Measurements from ENCODE around the gene TSPEAR.

The TSPEAR gene

DNA sequence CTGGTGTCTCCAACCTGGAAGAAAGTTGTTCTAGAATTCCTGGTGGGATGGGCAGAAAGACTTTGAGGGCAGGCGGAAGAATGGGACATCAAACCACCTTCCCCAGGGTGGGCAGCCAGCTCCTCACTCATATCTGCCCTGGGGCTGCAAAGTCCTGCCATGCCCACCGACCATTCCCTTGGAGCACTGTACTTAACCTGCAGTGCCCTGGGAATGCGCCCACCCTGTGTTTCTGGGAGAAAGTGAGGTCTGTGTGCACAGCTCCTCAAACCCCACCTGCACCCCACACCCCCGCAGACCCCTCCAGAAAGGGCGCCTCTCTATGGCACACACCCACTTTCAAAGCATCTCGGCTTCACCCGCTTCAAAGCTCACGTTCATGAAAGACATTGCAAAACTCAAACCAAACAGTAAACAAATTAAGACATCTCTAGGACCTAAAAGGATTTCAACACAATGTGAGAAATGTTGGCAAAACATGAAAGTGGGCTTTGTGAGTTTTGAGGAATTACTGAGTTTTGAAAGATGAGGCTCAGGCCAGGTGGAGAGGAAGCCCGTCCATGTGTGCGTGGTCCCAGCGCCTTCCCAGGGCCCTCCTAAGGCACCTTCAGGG, 196.5 kb downstream of the TSPEAR start:
- no peaks in the 10 kb centered on the region for H3K4me1 Mint-ChIP-seq (ENCODE audit: low read depth)
- no peaks in the 10 kb centered on the region for H3K36me3 Mint-ChIP-seq (ENCODE audit: low read depth)
- no peaks in the 10 kb centered on the region for H3K9me3 Mint-ChIP-seq
- DNase-seq (ENCODE audit: low spot score), result no peak
- no peaks in the 10 kb centered on the region for H3K27me3 Mint-ChIP-seq (ENCODE audit: low read depth)
- no peak overlapping the region for H3K4me3 Mint-ChIP-seq
- no peak overlapping the region for H3K27ac Mint-ChIP-seq

DNA sequence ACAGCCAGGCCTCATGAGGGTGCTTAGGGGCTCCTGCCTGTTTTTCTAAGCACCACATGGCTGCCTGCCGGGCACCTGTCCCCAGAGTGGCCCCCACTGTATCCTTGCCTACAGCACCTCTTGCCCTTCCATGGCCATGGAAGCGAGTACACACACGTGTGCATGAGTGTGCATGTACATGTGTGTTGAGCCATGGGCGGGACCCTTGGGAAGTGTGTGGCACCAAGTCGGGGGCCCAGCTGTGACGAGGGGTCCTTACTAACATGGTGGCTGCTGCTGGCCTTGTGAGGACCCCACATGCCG, 197.2 kb downstream of the TSPEAR start:
- Mint-ChIP-seq H3K4me1 (ENCODE audit: low read depth) (no peaks in the 10 kb centered on the region), H3K27ac (no peak overlapping the region), H3K9me3 (no peaks in the 10 kb centered on the region), H3K36me3 (ENCODE audit: low read depth) (no peaks in the 10 kb centered on the region), H3K27me3 (ENCODE audit: low read depth) (no peaks in the 10 kb centered on the region), H3K4me3 (no peak overlapping the region)
- DNase-seq (ENCODE audit: low spot score), result no peak

DNA sequence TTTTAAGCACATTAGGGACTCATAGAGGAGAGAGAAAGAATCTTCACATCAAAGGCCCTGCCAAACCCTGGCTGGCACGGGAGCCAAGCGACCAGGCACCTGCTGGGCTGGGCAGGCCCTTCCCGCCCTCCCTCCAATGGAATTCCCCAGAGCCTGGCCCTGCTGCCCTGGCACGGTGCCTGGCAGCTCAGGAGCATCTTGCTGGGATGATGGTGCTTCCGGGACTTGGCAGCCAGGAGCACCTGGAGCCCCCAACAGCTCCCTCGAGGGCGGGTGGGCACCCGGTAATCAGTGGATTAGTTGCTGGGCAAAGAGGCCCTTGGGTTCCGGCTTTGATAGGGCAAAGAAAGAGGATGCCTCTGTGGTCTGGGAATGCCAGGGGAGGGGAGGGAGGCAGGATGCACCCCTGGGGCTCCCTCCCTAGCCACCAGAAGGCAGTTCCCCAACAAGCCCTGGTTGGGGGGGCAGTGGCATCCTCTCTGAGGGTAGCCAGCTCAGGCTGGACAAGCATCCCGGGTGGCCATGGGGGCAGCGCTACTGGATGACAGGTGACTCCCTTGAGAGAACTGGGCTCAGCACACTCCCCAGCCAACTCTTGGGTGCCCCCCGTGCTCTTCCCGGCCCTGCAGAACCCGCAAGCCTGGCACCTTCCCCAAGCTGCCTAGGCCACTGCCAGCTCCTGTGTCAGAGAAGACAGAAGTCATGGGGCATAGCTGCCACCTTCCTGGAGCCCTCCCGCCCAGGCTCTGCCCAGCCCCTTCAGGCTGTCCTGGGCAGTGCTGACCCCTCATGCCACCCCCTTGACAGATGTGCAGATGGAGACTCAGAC, 197.8 kb downstream of the TSPEAR start:
- Mint-ChIP-seq H3K9me3 (no peaks in the 10 kb centered on the region), H3K36me3 (ENCODE audit: low read depth) (no peaks in the 10 kb centered on the region), H3K4me3 (no peak overlapping the region), H3K27me3 (ENCODE audit: low read depth) (no peaks in the 10 kb centered on the region), H3K4me1 (ENCODE audit: low read depth) (no peaks in the 10 kb centered on the region), H3K27ac (no peak overlapping the region)
- DNase-seq (ENCODE audit: low spot score), result no peak

DNA sequence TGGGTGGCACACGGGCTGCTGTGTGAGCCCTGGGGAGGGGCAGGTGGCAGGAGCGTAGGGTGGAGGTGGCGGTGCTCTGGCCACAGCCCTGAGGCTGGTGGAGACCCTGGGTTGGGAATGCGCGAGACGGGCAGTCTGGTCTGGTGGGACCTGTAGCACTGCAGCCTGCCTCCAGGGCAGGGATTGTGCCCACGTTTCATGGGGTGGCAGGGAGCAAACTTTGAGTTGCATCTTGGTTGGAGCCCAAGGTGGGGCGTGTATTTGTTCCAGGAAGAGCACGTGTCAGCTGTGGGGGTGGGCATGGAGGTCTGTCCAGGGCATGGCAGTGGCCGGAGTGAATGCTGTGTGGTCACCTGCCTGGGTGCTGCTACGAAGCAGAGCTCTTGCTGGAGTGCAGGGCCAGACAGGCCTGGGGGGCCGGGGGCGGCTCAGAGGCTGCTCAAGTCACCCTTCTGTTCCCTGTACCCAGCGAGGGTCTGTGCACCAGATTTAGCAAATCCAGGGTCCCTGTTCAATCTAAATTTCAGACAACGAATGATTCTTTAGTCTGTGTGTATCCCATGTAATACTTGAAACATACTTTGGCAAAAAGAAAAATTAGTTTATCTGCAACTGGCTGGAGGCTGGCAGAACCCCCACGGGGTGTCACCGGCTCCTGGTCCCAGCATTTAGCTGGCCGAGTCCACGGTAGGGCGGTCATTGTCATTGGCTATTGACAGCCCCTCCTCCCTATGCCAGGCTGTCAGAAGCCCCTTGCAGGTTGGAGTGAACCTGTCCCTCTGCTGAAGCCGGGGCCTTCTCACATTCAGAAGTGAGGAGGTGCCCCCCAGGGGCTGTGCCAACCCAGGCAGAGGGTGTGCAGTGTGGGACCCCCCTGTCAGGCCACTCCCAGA, 198.6 kb downstream of the TSPEAR start:
- H3K9me3 Mint-ChIP-seq, result no peaks in the 10 kb centered on the region

DNA sequence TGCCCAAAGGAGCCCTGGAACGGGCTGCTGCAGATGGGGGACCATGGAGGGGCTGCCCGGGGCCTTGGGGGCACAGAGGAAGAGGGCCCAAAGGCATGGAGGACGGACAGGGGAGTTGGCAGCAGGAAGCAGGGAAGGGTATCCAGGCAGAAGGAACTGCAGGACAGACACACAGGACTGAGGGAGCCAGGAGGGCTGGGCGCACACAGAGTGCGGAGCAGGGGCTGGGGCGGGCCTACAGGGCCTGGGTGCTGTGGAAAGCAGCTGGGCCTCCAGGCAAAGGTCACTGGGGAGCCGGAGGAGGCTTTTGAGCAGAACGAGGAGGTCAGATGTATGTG, 199.5 kb downstream of the TSPEAR start:
- H3K36me3 Mint-ChIP-seq (ENCODE audit: low read depth), result no peaks in the 10 kb centered on the region

More for the DNA sequence above, 198.6 kb downstream of the TSPEAR start:
- Mint-ChIP-seq H3K36me3 (ENCODE audit: low read depth) (no peaks in the 10 kb centered on the region), H3K27ac (no peak overlapping the region), H3K27me3 (ENCODE audit: low read depth) (no peaks in the 10 kb centered on the region), H3K4me3 (no peak overlapping the region), H3K4me1 (ENCODE audit: low read depth) (no peaks in the 10 kb centered on the region)
- DNase-seq (ENCODE audit: low spot score), result no peak

DNA sequence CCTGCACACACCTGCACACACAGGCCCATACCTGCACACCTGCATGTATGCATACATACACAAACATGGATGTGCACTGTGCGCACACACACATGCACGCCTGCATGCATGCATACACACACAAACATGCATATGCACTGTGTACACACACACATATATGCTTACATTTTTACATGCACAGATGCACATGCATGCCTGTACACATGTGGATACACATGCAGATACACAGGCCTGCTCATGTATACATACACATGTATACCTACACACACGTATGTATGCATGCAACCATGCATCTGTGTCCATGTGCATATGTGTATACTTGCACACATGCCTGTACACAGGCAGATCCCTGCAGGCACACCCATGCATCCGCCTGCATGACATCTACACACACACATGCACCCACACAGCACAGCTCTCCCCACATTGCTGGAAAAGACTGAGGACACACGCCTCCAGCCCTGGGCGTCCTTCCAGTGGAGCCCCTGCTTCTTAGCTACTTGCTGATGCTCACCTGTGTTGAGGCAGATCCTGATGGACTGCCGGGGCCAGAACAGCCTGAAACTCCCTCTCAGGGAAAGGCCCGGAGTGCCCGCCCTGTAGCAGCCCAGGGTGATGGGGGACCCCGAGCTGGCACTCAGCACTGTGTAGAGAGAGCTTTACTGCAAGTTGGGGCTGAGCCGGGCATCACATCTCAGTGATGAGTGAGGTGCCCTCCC, 200.0 kb downstream of the TSPEAR start:
- Mint-ChIP-seq H3K27me3 (ENCODE audit: low read depth) (no peaks in the 10 kb centered on the region), H3K36me3 (ENCODE audit: low read depth) (no peaks in the 10 kb centered on the region), H3K4me3 (no peak overlapping the region), H3K9me3 (no peaks in the 10 kb centered on the region), H3K4me1 (ENCODE audit: low read depth) (no peaks in the 10 kb centered on the region), H3K27ac (no peak overlapping the region)
- DNase-seq (ENCODE audit: low spot score), result no peak

More for the DNA sequence above, 199.5 kb downstream of the TSPEAR start:
- Mint-ChIP-seq H3K27ac (no peak overlapping the region), H3K9me3 (no peaks in the 10 kb centered on the region), H3K4me1 (ENCODE audit: low read depth) (no peaks in the 10 kb centered on the region), H3K27me3 (ENCODE audit: low read depth) (no peaks in the 10 kb centered on the region), H3K4me3 (no peak overlapping the region)
- no peak for DNase-seq (ENCODE audit: low spot score)

DNA sequence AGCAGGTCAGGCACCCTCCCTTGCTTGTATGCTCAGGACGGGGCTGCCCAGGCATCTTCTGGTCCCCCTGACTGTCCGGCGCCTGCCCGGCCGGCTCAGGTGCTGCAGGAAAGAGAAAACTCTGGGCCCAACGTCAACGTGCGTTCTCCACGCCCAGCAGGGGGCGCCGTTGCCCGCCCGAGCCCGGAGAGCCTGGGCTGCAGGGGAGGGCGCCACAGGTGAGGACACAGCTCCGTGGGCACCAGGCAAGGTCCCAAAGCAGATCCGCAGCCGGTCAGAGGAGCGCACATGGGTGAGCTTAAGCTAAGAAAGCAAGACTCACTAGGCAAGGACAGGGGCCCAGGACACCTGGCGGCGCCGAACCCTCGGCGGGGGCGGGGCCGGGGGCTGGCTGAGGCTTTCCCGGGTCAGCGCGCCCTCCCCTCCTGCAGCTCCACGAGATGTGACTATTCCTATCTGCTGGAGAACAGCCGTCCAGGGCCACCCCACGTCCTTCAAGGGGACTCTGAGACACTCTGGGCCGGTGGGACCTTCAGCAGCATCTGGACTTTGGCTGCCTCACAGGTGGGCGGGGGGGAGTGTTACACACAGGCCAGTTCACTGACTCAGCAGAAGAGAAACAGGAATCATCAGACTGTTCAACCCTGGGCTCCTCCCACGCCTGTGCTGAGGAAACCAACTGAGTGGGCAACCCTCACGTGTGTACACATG, 200.7 kb downstream of the TSPEAR start:
- H3K27ac Mint-ChIP-seq, result no peak overlapping the region
- no peaks in the 10 kb centered on the region for H3K36me3 Mint-ChIP-seq (ENCODE audit: low read depth)
- H3K27me3 Mint-ChIP-seq (ENCODE audit: low read depth), result no peaks in the 10 kb centered on the region
- no peaks in the 10 kb centered on the region for H3K4me1 Mint-ChIP-seq (ENCODE audit: low read depth)
- DNase-seq (ENCODE audit: low spot score), result peak; percentile 59
- H3K4me3 Mint-ChIP-seq, result no peak overlapping the region
- H3K9me3 Mint-ChIP-seq, result no peaks in the 10 kb centered on the region

DNA sequence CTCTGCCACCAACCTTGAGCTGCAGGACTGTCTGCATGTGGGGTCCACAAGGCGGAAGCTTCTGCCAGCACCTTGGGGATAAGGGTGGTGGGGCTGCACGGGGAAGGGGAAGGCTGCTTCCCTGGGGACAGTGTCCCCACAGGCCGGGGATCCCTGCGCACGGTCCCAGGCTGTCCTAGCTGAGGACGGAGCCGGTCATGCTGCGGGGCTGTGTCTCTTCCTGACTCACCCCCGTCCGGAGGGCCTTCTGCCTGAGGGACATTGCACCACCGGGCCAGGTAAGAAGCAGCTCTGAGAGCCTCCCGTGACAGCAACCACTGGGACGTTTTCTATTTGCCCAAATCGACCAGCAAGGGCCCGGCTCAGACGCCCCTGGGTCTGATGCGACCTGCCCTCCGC, 201.3 kb downstream of the TSPEAR start:
- DNase-seq (ENCODE audit: low spot score), result no peak
- Mint-ChIP-seq H3K27ac (no peak overlapping the region), H3K36me3 (ENCODE audit: low read depth) (no peaks in the 10 kb centered on the region), H3K9me3 (no peaks in the 10 kb centered on the region), H3K4me3 (no peak overlapping the region), H3K27me3 (ENCODE audit: low read depth) (no peaks in the 10 kb centered on the region), H3K4me1 (ENCODE audit: low read depth) (no peaks in the 10 kb centered on the region)

DNA sequence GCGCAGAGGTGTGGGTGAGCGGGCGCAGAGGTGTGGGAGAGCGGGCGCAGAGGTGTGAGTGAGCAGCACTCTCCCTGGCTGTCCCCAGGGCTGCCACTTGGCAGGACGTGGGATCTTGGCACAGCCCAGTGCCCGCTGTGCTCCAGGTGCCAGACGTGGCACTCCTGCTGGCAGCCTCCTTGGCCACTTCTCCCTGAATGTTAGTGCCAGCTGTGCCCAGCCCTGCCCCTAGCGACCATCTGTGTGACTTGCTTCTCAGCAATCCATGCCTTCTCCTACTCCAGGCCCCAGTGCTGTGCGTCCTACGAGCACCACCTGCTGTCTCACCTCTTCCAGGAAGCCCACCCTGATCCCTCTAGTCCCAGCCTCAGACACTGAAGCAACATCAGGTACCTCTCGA, 201.8 kb downstream of the TSPEAR start:
- Mint-ChIP-seq H3K4me1 (ENCODE audit: low read depth) (no peaks in the 10 kb centered on the region), H3K27ac (no peak overlapping the region), H3K36me3 (ENCODE audit: low read depth) (no peaks in the 10 kb centered on the region), H3K9me3 (no peaks in the 10 kb centered on the region), H3K4me3 (no peak overlapping the region), H3K27me3 (ENCODE audit: low read depth) (no peaks in the 10 kb centered on the region)
- no peak for DNase-seq (ENCODE audit: low spot score)

DNA sequence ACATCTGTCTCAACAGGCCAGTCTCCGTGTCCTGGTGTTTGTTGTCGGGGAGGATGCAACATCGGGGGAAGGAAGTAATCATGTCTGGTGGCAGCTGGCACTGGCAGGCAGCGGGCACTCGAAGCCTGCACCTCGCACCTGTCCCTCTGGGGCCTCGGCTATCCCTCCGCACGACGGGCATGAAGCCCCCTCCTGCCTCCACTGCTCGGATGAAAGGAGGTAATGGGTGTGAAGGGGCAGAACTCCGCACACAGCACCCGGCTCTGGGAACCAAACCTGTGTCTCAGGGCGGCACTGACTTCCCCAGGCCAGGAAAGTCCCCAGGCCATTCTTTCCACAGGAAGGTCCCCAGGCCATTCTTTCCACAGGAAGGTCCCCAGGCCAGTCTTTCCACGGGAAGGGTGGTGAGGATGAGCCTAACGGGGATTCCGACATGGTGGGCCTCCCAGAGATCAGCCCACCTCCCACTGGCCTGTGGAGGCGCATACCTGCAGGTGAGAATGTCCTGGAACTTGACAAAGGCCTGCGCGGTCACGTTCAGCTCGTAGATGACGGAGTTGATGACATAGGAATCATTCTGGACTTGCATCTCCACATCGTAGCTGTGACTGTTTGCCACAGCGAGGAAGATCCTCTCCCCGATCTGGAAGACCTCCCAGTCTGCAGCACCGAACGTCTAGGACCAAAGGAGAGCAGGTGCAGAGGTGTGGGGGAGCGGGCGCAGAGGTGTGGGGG, 202.5 kb downstream of the TSPEAR start:
- Mint-ChIP-seq H3K4me1 (ENCODE audit: low read depth) (no peaks in the 10 kb centered on the region), H3K36me3 (ENCODE audit: low read depth) (no peaks in the 10 kb centered on the region), H3K4me3 (no peak overlapping the region), H3K27ac (no peak overlapping the region), H3K27me3 (ENCODE audit: low read depth) (no peaks in the 10 kb centered on the region), H3K9me3 (no peaks in the 10 kb centered on the region)
- no peak for DNase-seq (ENCODE audit: low spot score)

DNA sequence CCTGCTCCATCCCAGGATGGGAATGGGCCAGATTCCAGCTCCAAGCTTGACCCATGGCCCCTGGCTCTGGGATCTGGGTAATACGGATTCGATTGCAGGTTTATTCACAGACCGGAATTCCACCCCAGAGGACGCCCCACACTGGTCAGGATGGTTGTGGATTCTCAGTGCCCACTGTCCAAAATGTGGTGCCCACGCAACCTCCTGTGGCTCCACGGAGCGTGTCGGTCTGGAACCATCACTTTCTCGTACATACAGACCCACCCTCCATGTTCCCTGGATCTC, 203.0 kb downstream of the TSPEAR start:
- H3K27ac Mint-ChIP-seq, result no peak overlapping the region
- no peak overlapping the region for H3K4me3 Mint-ChIP-seq
- H3K9me3 Mint-ChIP-seq, result no peaks in the 10 kb centered on the region
- H3K27me3 Mint-ChIP-seq (ENCODE audit: low read depth), result no peaks in the 10 kb centered on the region
- no peaks in the 10 kb centered on the region for H3K4me1 Mint-ChIP-seq (ENCODE audit: low read depth)
- no peak for DNase-seq (ENCODE audit: low spot score)
- H3K36me3 Mint-ChIP-seq (ENCODE audit: low read depth), result no peaks in the 10 kb centered on the region

DNA sequence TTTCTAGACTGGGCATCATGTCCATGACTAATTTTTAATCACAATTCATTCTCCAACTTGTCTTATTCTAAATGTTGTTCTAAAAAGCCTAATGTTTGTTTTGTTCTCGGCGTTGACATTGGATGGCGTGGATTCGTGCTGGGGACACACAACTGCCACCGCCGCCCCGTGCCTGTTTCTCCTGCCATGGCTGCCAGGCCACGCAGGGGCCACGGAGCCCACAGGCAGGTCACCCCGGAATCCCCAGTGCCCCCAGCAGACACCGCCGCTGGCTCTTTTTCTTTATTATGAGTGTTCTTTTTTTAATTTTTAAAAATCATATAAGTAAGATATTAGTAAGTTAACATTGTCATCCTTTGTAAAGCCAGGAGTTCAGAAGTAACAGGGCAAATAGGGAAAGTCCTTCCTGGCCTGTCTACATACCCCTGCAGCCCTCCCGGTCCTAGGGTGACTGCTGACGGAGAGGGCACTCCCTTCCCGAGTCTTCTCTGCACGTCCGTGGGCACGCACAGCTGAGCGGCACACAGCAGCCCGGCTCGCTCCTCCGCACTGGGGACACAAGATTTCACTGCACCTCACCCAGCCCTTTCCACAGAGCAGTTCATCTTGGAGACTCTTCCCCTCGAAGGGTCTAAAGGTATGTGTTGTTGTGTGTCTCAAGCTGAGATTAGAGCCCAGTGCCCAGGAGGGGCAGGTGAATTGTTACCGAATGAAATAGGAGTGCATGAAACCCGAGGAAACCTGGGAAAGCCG, 203.5 kb downstream of the TSPEAR start:
- Mint-ChIP-seq H3K36me3 (ENCODE audit: low read depth) (no peaks in the 10 kb centered on the region), H3K4me1 (ENCODE audit: low read depth) (no peaks in the 10 kb centered on the region), H3K9me3 (no peaks in the 10 kb centered on the region), H3K27ac (no peak overlapping the region), H3K4me3 (no peak overlapping the region), H3K27me3 (ENCODE audit: low read depth) (no peaks in the 10 kb centered on the region)
- no peak for DNase-seq (ENCODE audit: low spot score)

All from T-helper 2 cell treated with Interferon-gamma antibody and Interleukin-4, amounts not matched to agents 5 μg/mL and 100 μg/mL, for 36 hours (primary cell).